B cell (primary cell): ENCODE measurements around the gene SPATA20. TPM values are rescaled to one million over a fixed set of nuclear protein-coding genes. Genes with fewer than 3 reads are reported as not detected.

Source experiments
- ATAC-seq: fragments of 200-7000 bp; cut with Tn5 transposase; one replicate; pipeline ENCODE4 v1.10.0; 2021; ENCODE audit warnings: low read depth, mild to moderate bottlenecking, moderate number of reproducible peaks, moderate library complexity
- CTCF ChIA-PET: fragments of 350-600 bp; sonication (Branson Sonifier 250); formaldehyde crosslinking; loops from one replicate; lab custom pipeline; 2021; ENCODE audit warnings: antibody characterized with exemption, inconsistent platforms; lab: Charles Lee
- POLR2A ChIA-PET: fragments of 350-600 bp; sonication (Branson Sonifier 250); formaldehyde crosslinking; loops from one replicate; lab custom pipeline; 2021; ENCODE audit warnings: antibody characterized with exemption; lab: Charles Lee
- DNase-seq: peaks from one replicate; pipeline ENCODE4 v3.0.0; 2013
- H2AFZ ChIP-seq: 2 replicates; pipeline ENCODE4 v1.6.1; 2012; ENCODE audit warnings: mild to moderate bottlenecking, low read depth, low read length; ENCODE audit not compliant: insufficient read depth, poor library complexity, severe bottlenecking
- H3K27ac ChIP-seq, 2 donors: 1 replicate in 1 of 2; 2 replicates in 1 of 2; pipeline ENCODE4 v1.5.1; 2012 to 2013; ENCODE audit warnings: low read length in 2 of 2, mild to moderate bottlenecking in 2 of 2, moderate library complexity in 1 of 2
- H3K27me3 ChIP-seq, 4 experiments: fragments of 200-600 bp in 1 of 4; sonication (generic) in 1 of 4; replicated peaks in 1 of 4; 1 replicate in 2 of 4; 2 replicates in 2 of 4; pipeline versions ENCODE4 v1.6.1 to v1.7.0; 2013 to 2016; ENCODE audit warnings: low read length in 3 of 4, mild to moderate bottlenecking in 2 of 4, mixed read lengths in 1 of 4, moderate library complexity in 1 of 4; ENCODE audit not compliant: insufficient read depth in 4 of 4, control insufficient read depth in 3 of 4; ENCODE audit errors: control extremely low read depth in 1 of 4
- H3K36me3 ChIP-seq, 2 experiments: replicated peaks in 1 of 2; 1 replicate in 1 of 2; 2 replicates in 1 of 2; pipeline versions ENCODE4 v1.6.1 to v1.7.1; 2013; ENCODE audit warnings: low read length in 1 of 2; ENCODE audit not compliant: insufficient read depth in 2 of 2, control insufficient read depth in 1 of 2; ENCODE audit errors: control extremely low read depth in 1 of 2, extremely low read depth in 1 of 2
- H3K4me1 ChIP-seq, 2 donors: fragments of 200-600 bp in 1 of 2; sonication (generic) in 1 of 2; 1 replicate in 1 of 2; 2 replicates in 1 of 2; pipeline versions ENCODE4 v1.5.1 to v1.6.1; 2013 to 2017; ENCODE audit warnings: low read length in 2 of 2; ENCODE audit not compliant: control insufficient read depth in 2 of 2, insufficient read depth in 2 of 2
- H3K4me2 ChIP-seq: replicated peaks from 2 replicates; pipeline ENCODE3; 2012; ENCODE audit warnings: mild to moderate bottlenecking, low read depth, low read length; ENCODE audit not compliant: poor library complexity, severe bottlenecking
- H3K4me3 ChIP-seq, 5 experiments: fragments of 200-600 bp in 1 of 5; sonication (generic) in 1 of 5; 1 replicate in 3 of 5; 2 replicates in 2 of 5; pipeline versions ENCODE4 v1.5.1 to v1.7.0; 2011 to 2016; ENCODE audit warnings: low read length in 4 of 5, mild to moderate bottlenecking in 4 of 5, low read depth in 2 of 5, control low read depth in 1 of 5, moderate library complexity in 1 of 5; ENCODE audit not compliant: insufficient read depth in 1 of 5; ENCODE audit errors: control extremely low read depth in 1 of 5, extremely low read depth in 1 of 5
- H3K79me2 ChIP-seq: fragments of 200-600 bp; sonication (generic); one replicate; pipeline ENCODE4 v1.6.0; 2016; ENCODE audit warnings: low read length; ENCODE audit not compliant: control insufficient read depth, insufficient read depth
- H3K9ac ChIP-seq: fragments of 200-600 bp; sonication (generic); 2 replicates; pipeline ENCODE4 v1.6.1; 2017; ENCODE audit warnings: mild to moderate bottlenecking, low read length, moderate library complexity
- H3K9me3 ChIP-seq, 3 donors: one replicate each; pipeline versions ENCODE4 v1.6.1 to v1.7.1; 2013; ENCODE audit warnings: low read length in 2 of 3; ENCODE audit not compliant: control insufficient read depth in 2 of 3, insufficient read depth in 1 of 3; ENCODE audit errors: control extremely low read depth in 1 of 3
- H4K20me1 ChIP-seq: 2 replicates; pipeline ENCODE4 v1.6.0; 2012; ENCODE audit warnings: mild to moderate bottlenecking, low read length; ENCODE audit not compliant: insufficient read depth, control insufficient read depth, poor library complexity, severe bottlenecking
- H3K27ac Mint-ChIP-seq: one replicate; pipeline ENCODE4 v1.8.0; 2021; ENCODE audit warnings: mixed read lengths
- H3K27me3 Mint-ChIP-seq: one replicate; pipeline ENCODE4 v1.8.0; 2021; ENCODE audit warnings: mixed read lengths
- H3K4me1 Mint-ChIP-seq: one replicate; pipeline ENCODE4 v1.8.0; 2021; ENCODE audit warnings: mixed read lengths
- H3K4me3 Mint-ChIP-seq: one replicate; pipeline ENCODE4 v1.8.0; 2021; ENCODE audit warnings: mixed read lengths
- H3K9me3 Mint-ChIP-seq: one replicate; pipeline ENCODE4 v1.8.0; 2022; ENCODE audit warnings: mixed read lengths; ENCODE audit not compliant: insufficient read depth
- EZH2 ChIP-seq: IDR thresholded peaks from 2 replicates; pipeline ENCODE4 v1.6.1; 2012; ENCODE audit warnings: borderline replicate concordance, low read depth, mild to moderate bottlenecking, moderate library complexity, low read length; ENCODE audit not compliant: insufficient read depth, poor library complexity, severe bottlenecking
- WGBS: methylation state at CpG from one replicate; pipeline ENCODE4 v1.1.5; 2013; ENCODE audit warnings: missing lambda C conversion rate; ENCODE audit not compliant: insufficient coverage; 5-methylcytosine and 5-hydroxymethylcytosine counted together
- intact Hi-C: fragments of 100-400 bp; cut with micrococcal nuclease; formaldehyde crosslinking; loops from one replicate; pipeline ENCODE4 v1.10.0; 2022
- polyA plus RNA-seq: library from polyadenylated mRNA; depleted of rRNA; stranded (reverse); fragments of >200 nt; gene quantifications from 2 replicates; pipeline ENCODE4 v1.2.3, GENCODE V29; 2012
- total RNA-seq, 2 donors: library from RNA; stranded (reverse); fragments of 120-200 nt in 1 of 2; gene quantifications; 1 replicate in 1 of 2; 2 replicates in 1 of 2; pipeline versions ENCODE4 v1.2.3 to v1.2.4, GENCODE V29; 2013 to 2022
- TF ChIP-seq, protein P1 (sequence below): fragments of 200-600 bp; IDR thresholded peaks from one replicate; pipeline ENCODE4 v1.8.0; 2022; ENCODE audit warnings: antibody characterized with exemption, mild to moderate bottlenecking

The SPATA20 gene
- total and polyA plus RNA-seq, 2 donors (not counting 1 experiment from before 2014, with no cell fraction given), result 61.7 to 68.5 TPM

DNA sequence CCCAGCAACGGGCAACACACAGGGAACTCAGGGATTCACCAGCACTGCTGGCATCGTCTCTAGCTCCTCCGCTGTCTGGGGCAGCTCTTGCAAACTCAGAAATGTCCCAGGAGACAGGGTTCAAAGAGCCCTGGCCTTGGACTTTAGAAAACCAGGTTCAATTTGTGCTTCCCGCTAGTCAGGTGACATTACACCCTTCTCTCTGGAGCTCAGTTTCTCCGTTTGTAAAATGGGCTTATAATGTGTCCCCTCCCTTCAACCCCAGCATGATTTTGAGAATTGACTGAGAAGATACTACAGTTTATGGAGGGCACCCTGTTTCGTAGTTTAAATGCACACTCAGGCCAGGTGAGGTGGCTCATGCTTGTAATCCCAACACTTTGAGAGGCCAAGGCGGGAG, 40.7 kb upstream of the SPATA20 start:
- Histone ChIP-seq H3K79me2 (no peaks in the 10 kb centered on the region), H3K9me3 (peaks cover 0 to 3% (median 0%) of the 10 kb centered on the region in 3 donors), H3K27ac (no peak overlapping the region), H3K4me3 (no peak overlapping the region), H3K27me3 (peaks cover 0 to 8% (median 3%) of the 10 kb centered on the region in 4 experiments), H3K4me2 (no peak overlapping the region), H3K4me1 (peaks cover 9 to 16% of the 10 kb centered on the region in 2 donors), H3K36me3 (no peaks in the 10 kb centered on the region), H2AFZ (no peak overlapping the region), H4K20me1 (no peaks in the 10 kb centered on the region), H3K9ac (no peak overlapping the region)
- Mint-ChIP-seq H3K27me3 (no peaks in the 10 kb centered on the region), H3K9me3 (no peaks in the 10 kb centered on the region), H3K27ac (peak overlapping the region; percentile 56), H3K4me1 (peaks cover 23% of the 10 kb centered on the region), H3K4me3 (peak overlapping the region; percentile 26)
- ATAC-seq, result no peak
- 91% methylated on average over 5 of the region's 7 CpGs for WGBS
- TF ChIP-seq, protein P1, sequence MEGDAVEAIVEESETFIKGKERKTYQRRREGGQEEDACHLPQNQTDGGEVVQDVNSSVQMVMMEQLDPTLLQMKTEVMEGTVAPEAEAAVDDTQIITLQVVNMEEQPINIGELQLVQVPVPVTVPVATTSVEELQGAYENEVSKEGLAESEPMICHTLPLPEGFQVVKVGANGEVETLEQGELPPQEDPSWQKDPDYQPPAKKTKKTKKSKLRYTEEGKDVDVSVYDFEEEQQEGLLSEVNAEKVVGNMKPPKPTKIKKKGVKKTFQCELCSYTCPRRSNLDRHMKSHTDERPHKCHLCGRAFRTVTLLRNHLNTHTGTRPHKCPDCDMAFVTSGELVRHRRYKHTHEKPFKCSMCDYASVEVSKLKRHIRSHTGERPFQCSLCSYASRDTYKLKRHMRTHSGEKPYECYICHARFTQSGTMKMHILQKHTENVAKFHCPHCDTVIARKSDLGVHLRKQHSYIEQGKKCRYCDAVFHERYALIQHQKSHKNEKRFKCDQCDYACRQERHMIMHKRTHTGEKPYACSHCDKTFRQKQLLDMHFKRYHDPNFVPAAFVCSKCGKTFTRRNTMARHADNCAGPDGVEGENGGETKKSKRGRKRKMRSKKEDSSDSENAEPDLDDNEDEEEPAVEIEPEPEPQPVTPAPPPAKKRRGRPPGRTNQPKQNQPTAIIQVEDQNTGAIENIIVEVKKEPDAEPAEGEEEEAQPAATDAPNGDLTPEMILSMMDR, result no peak
- TF ChIP-seq EZH2, result no peak
- no peak for DNase-seq
- ChIA-PET POLR2A (no interaction called here), CTCF (interaction anchor here (0.7 to 1.8 kb wide), 4 partner anchors 17 to 144 kb away, joined by 3 to 10 read pairs (median 4); partner anchors contain the start of gene RSAD1)
- intact Hi-C loops, result no loop called here

DNA sequence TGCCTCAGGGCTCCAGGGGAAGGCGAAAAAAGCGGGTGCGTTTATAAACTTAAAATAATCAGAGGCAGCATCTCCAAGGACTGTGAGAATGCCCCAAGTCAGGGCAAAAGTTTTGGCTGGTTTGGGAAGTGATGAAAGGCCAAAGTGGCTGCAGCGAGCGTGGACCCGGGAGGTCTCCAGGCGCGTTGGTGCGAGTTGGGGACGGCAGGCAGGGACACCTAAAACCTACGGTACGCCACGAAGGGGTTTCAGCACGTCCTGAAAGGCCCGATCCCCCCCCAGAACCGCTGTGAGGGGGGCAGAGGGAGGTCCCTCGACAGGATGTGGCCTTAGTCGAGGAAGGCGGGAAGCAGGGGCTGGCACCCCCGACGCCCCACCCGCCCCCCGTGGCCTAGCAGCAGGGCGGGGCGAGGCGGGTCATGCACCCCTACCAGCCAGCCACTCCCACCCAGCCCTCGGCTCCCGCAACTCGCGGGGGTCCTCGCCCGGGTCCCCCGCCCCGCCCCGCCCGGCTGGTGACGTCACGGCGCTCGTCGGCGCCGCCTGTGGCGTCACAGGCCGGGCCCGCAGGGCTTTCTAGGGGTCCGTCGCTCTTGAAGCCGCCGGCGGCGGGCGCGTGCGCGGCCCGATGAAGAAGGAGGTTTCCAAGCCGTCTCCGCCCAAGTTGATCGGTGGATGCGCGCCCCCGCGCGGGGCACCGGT, 39.0 kb upstream of the SPATA20 start, which contains the start of gene MYCBPAP:
Gene MYCBPAP, plus strand, starts transcription at position 569 of the 702 bp plus-strand sequence. CDS start 236 bp downstream, outside the sequence.
- peaks cover 28% of the 10 kb centered on the region for H3K4me1 Mint-ChIP-seq
- intact Hi-C loops, result loop anchor here (1.0 kb wide), 3 partner anchors 30 to 162 kb away; partner anchors contain the start of genes RSAD1 and XYLT2
- CTCF ChIA-PET, result interaction anchor here (1.0 to 1.8 kb wide), 2 partner anchors 29 to 111 kb away, joined by 4 to 10 read pairs; partner anchors contain the start of genes LRRC59 and RSAD1
- ATAC-seq, result peak; percentile 84
- Histone ChIP-seq H3K9me3 (peaks cover 0 to 3% (median 0%) of the 10 kb centered on the region in 3 donors), H3K36me3 (no peaks in the 10 kb centered on the region), H3K27ac (peak within 1 kb of the TSS; percentile 1 to 19), H3K27me3 (peaks cover 0 to 8% (median 3%) of the 10 kb centered on the region in 4 experiments), H2AFZ (peak within 1 kb of the TSS; percentile 89), H3K4me1 (peaks cover 9 to 19% of the 10 kb centered on the region in 2 donors), H3K9ac (peak within 1 kb of the TSS; percentile 86), H4K20me1 (no peaks in the 10 kb centered on the region), H3K4me2 (peak within 1 kb of the TSS; percentile 93), H3K4me3 (peak within 1 kb of the TSS; percentile 41 to 79 (median 54)), H3K79me2 (no peaks in the 10 kb centered on the region)
- H3K4me3 Mint-ChIP-seq, result peak within 1 kb of the TSS; percentile 84
- WGBS, result 8% methylated on average over 62 of the region's 66 CpGs
- peak; percentile 85 for DNase-seq
- no peaks in the 10 kb centered on the region for H3K27me3 Mint-ChIP-seq
- TF ChIP-seq, protein P1, result no peak
- TF ChIP-seq EZH2, result no peak
- H3K27ac Mint-ChIP-seq, result peak within 1 kb of the TSS; percentile 83
- POLR2A ChIA-PET, result interaction anchor here (0.6 kb wide), 1 partner anchor 201 kb away, joined by 7 read pairs; no protein-coding TSS in a partner anchor
- H3K9me3 Mint-ChIP-seq, result no peaks in the 10 kb centered on the region
